H1 (cell line): ENCODE data around the gene BRD1. TPM values are rescaled to one million over a fixed set of nuclear protein-coding genes. Genes with fewer than 3 reads are reported as not detected.

Experiments
- CTCF ChIA-PET: fragments of 300-600 bp; sonication (Branson Sonifier 250); formaldehyde crosslinking; loops from one replicate; lab custom pipeline; 2021; ENCODE audit not compliant: partially characterized antibody; lab: Charles Lee
- POLR2A ChIA-PET: fragments of 300-600 bp; sonication (Branson Sonifier 250); formaldehyde crosslinking; loops from one replicate; lab custom pipeline; 2021; ENCODE audit warnings: inconsistent platforms; ENCODE audit not compliant: partially characterized antibody; lab: Charles Lee
- DNase-seq, 2 experiments: peaks; one replicate each; pipeline versions ENCODE4 v3.0.0 to v3.0.0-alpha.2; 2010 to 2022; ENCODE audit warnings: low spot score in 2 of 2, low read depth in 1 of 2, mixed read lengths in 1 of 2
- FAIRE-seq: peaks from 2 replicates; lab custom pipeline; 2011; peaks lifted over from hg19 to GRCh38; lab: Jason Lieb, UNC
- H2AFZ ChIP-seq: 2 replicates; pipeline ENCODE4 v1.8.1; 2012; ENCODE audit warnings: low read length, inconsistent platforms
- H2AK5ac ChIP-seq: 2 replicates; pipeline ENCODE4 v1.6.1; 2013; ENCODE audit warnings: low read depth, low read length
- H2BK120ac ChIP-seq: replicated peaks from 2 replicates; pipeline ENCODE3; 2013; ENCODE audit warnings: low read depth, low read length, inconsistent platforms
- H2BK12ac ChIP-seq: 2 replicates; pipeline ENCODE4 v1.6.1; 2013; ENCODE audit warnings: low read depth, low read length
- H2BK15ac ChIP-seq: 2 replicates; pipeline ENCODE4 v1.6.1; 2013; ENCODE audit warnings: low read length
- H2BK20ac ChIP-seq: 2 replicates; pipeline ENCODE4 v1.6.1; 2013; ENCODE audit warnings: low read length
- H2BK5ac ChIP-seq: 2 replicates; pipeline ENCODE4 v1.6.1; 2013; ENCODE audit warnings: low read depth, low read length
- H3K14ac ChIP-seq: 2 replicates; pipeline ENCODE4 v1.6.1; 2013; ENCODE audit warnings: inconsistent platforms; ENCODE audit not compliant: insufficient read length
- H3K18ac ChIP-seq: 2 replicates; pipeline ENCODE4 v1.6.1; 2013; ENCODE audit warnings: low read length; ENCODE audit errors: extremely low read depth
- H3K23ac ChIP-seq: 2 replicates; pipeline ENCODE4 v1.6.1; 2013; ENCODE audit warnings: inconsistent platforms; ENCODE audit not compliant: insufficient read length
- H3K23me2 ChIP-seq: 2 replicates; pipeline ENCODE4 v1.6.1; 2013; ENCODE audit warnings: low read depth, low read length
- H3K27ac ChIP-seq: 2 replicates; pipeline ENCODE4 v1.6.1; 2011; ENCODE audit warnings: low read depth, low read length, inconsistent platforms
- H3K27me3 ChIP-seq, 4 experiments: replicated peaks in 1 of 4; 1 replicate in 1 of 4; 2 replicates in 3 of 4; pipeline versions ENCODE4 v1.6.1 to v1.8.1; 2011 to 2013; ENCODE audit warnings: low read length in 3 of 4, mild to moderate bottlenecking in 3 of 4, inconsistent platforms in 2 of 4, mixed read lengths in 2 of 4, moderate library complexity in 1 of 4; ENCODE audit not compliant: control insufficient read depth in 3 of 4, insufficient read depth in 3 of 4; ENCODE audit errors: extremely low read depth in 1 of 4
- H3K36me3 ChIP-seq, 4 experiments: 2 replicates each; pipeline versions ENCODE4 v1.6.1 to v1.8.1; 2011 to 2013; ENCODE audit warnings: mild to moderate bottlenecking in 4 of 4, low read length in 3 of 4, moderate library complexity in 2 of 4, control low read depth in 1 of 4, inconsistent platforms in 1 of 4; ENCODE audit not compliant: insufficient read depth in 4 of 4, control insufficient read depth in 2 of 4
- H3K4ac ChIP-seq: replicated peaks from 2 replicates; pipeline ENCODE3; 2013; ENCODE audit warnings: low read length, low read depth, mixed read lengths, inconsistent platforms; ENCODE audit not compliant: insufficient read length
- H3K4me1 ChIP-seq, 4 experiments: replicated peaks in 1 of 4; 1 replicate in 1 of 4; 2 replicates in 3 of 4; pipeline versions ENCODE4 v1.6.1 to v1.8.1; 2011 to 2013; ENCODE audit warnings: low read length in 3 of 4, inconsistent platforms in 2 of 4, mixed read lengths in 1 of 4; ENCODE audit not compliant: insufficient read depth in 4 of 4, control insufficient read depth in 3 of 4
- H3K4me2 ChIP-seq, 2 experiments: 2 replicates each; pipeline versions ENCODE4 v1.6.1 to v1.8.1; 2011 to 2013; ENCODE audit warnings: low read depth in 2 of 2, low read length in 2 of 2, control low read depth in 1 of 2, inconsistent platforms in 1 of 2, mild to moderate bottlenecking in 1 of 2; ENCODE audit not compliant: insufficient read depth in 1 of 2
- H3K4me3 ChIP-seq, 4 experiments: fragments of 200-600, 300-600 bp in 1 of 4; sonication (generic), shearing (Covaris generic), sonication (Bioruptor Twin) in 1 of 4; 2 replicates each; pipeline versions ENCODE4 v1.5.1 to v1.8.1; 2011 to 2016; ENCODE audit warnings: low read length in 4 of 4, low read depth in 3 of 4, control low read depth in 2 of 4, inconsistent platforms in 2 of 4, mild to moderate bottlenecking in 2 of 4, mixed read lengths in 1 of 4, moderate library complexity in 1 of 4; ENCODE audit not compliant: insufficient read depth in 2 of 4; ENCODE audit errors: extremely low read depth in 1 of 4
- H3K56ac ChIP-seq: replicated peaks from 2 replicates; pipeline ENCODE3; 2013; ENCODE audit warnings: low read depth, mild to moderate bottlenecking, mixed read lengths, low read length, inconsistent platforms; ENCODE audit not compliant: insufficient read length
- H3K79me1 ChIP-seq: 2 replicates; pipeline ENCODE4 v1.6.1; 2013; ENCODE audit warnings: low read depth, low read length, control low read depth
- H3K79me2 ChIP-seq, 2 experiments: 2 replicates each; pipeline versions ENCODE4 v1.6.1 to v1.8.1; 2012 to 2013; ENCODE audit warnings: low read length in 2 of 2, mild to moderate bottlenecking in 2 of 2, inconsistent platforms in 1 of 2; ENCODE audit not compliant: insufficient read depth in 2 of 2, control insufficient read depth in 1 of 2
- H3K9ac ChIP-seq, 4 experiments: replicated peaks in 1 of 4; 1 replicate in 1 of 4; 2 replicates in 3 of 4; pipeline versions ENCODE4 v1.6.1 to v1.8.1; 2011 to 2013; ENCODE audit warnings: low read depth in 3 of 4, low read length in 3 of 4, control low read depth in 2 of 4, mild to moderate bottlenecking in 2 of 4, moderate library complexity in 2 of 4, inconsistent platforms in 1 of 4; ENCODE audit errors: extremely low read depth in 1 of 4
- H3K9me3 ChIP-seq, 2 experiments: 2 replicates each; pipeline versions ENCODE4 v1.6.1 to v1.8.1; 2012 to 2013; ENCODE audit warnings: mild to moderate bottlenecking in 2 of 2, moderate library complexity in 2 of 2, control low read depth in 1 of 2, inconsistent platforms in 1 of 2, low read depth in 1 of 2, low read length in 1 of 2, mixed read lengths in 1 of 2; ENCODE audit not compliant: insufficient read depth in 2 of 2
- H4K20me1 ChIP-seq, 2 experiments: replicated peaks in 1 of 2; 2 replicates each; pipeline versions ENCODE3 to v1.8.1; 2011 to 2013; ENCODE audit warnings: inconsistent platforms in 2 of 2, low read length in 2 of 2, mild to moderate bottlenecking in 1 of 2; ENCODE audit not compliant: insufficient read depth in 2 of 2, control insufficient read depth in 1 of 2
- H4K5ac ChIP-seq: 2 replicates; pipeline ENCODE4 v1.6.1; 2013; ENCODE audit warnings: low read length, low read depth, mixed read lengths, inconsistent platforms; ENCODE audit not compliant: insufficient read length
- H4K8ac ChIP-seq: 2 replicates; pipeline ENCODE4 v1.8.0; 2013; ENCODE audit warnings: mild to moderate bottlenecking, moderate library complexity, low read length, inconsistent platforms; ENCODE audit not compliant: insufficient read depth; ENCODE audit errors: extremely low read depth
- H4K91ac ChIP-seq: replicated peaks from 2 replicates; pipeline ENCODE3; 2013; ENCODE audit warnings: low read length, mixed read lengths, inconsistent platforms; ENCODE audit not compliant: insufficient read length
- SIN3A ChIP-seq, 2 experiments: IDR thresholded peaks in 1 of 2; conservative IDR thresholded peaks in 1 of 2; 2 replicates each; pipeline ENCODE4 v1.6.1; 2011 to 2012; ENCODE audit warnings: low read length in 2 of 2, improper control_type of control experiment in 1 of 2, low read depth in 1 of 2, mild to moderate bottlenecking in 1 of 2
- WGBS, 2 experiments: shearing (Covaris generic) in 1 of 2; methylation state at CpG; one replicate each; pipeline versions ENCODE4 v1.1.6 to v1.1.7; 2013 to 2015; ENCODE audit warnings: low lambda C conversion rate in 2 of 2, mixed read lengths in 2 of 2, inconsistent platforms in 1 of 2, low coverage in 1 of 2, missing lambda C conversion rate in 1 of 2; ENCODE audit not compliant: insufficient replicate concordance in 2 of 2, insufficient coverage in 1 of 2, insufficient read length in 1 of 2; ENCODE audit errors: extremely low coverage in 1 of 2, missing lambda C conversion rate in 1 of 2; 5-methylcytosine and 5-hydroxymethylcytosine counted together
- polyA plus RNA-seq, 7 experiments: library from polyadenylated mRNA; depleted of rRNA in 3 of 7; stranded (reverse) in 5 of 7; unstranded in 2 of 7; fragments of >200 nt in 5 of 7; fragments of 200-250 nt in 2 of 7; gene quantifications; 1 replicate in 5 of 7; 2 replicates in 1 of 7; 4 replicates in 1 of 7; pipeline versions ENCODE4 v1.2.1 to v1.2.3, GENCODE V29; 2011 to 2013; ENCODE audit warnings: missing spikeins in 2 of 7, mixed read lengths in 2 of 7
- total RNA-seq: library from RNA; stranded (reverse); fragmentation: NEBNext Ultra II Directional; extraction: Animal tissue kit (Norgen Biotek cat#: 25700); gene quantifications from 2 replicates; pipeline ENCODE4 v1.2.1, GENCODE V29; 2021

BRD1 gene
- total and polyA plus RNA-seq, 2 of the 8 experiments (the other 6 are each of a cell fraction or from before 2014, with no cell fraction given): 6.8 to 34.0 TPM

DNA sequence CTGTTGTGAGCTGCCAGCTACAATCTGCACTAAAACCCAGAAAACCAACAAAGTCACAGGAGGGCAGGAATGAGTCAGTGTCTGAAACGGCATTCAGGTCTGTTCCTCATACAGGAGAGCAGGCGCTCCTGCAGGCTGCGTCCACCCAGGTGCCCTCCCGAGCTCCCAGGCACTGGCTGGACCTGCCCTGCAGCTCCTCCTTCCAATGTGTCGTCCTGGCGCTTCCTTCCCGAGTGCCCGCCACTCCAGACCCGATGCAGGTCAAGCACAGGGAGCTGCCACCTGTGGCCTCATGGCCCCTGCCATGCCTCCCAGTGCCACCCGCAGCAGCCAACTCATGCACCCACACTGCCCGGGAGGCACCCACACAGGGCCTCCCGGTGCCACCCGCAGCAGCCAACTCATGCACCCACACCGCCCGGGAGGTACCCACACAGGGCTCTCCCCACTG is 12.0 kb downstream of the BRD1 start:
- H2AK5ac ChIP-seq: no peak overlapping the region
- no peak overlapping the region for H2BK12ac ChIP-seq
- no peak overlapping the region for H3K4ac ChIP-seq
- H3K27me3 ChIP-seq: no peaks in the 10 kb centered on the region
- TF ChIP-seq SIN3A (conservative IDR thresholded peaks at IDR 0.05 in 1 of 2, IDR thresholded peaks at IDR 0.05 in 1 of 2; ENCODE audit: low read depth in 1 of 2, low read length in 2 of 2): no peak
- no peak overlapping the region for H3K14ac ChIP-seq
- no peak overlapping the region for H2BK5ac ChIP-seq
- H3K4me1 ChIP-seq: no peaks in the 10 kb centered on the region
- H3K9me3 ChIP-seq: no peaks in the 10 kb centered on the region
- no peak overlapping the region for H2AFZ ChIP-seq
- H3K79me2 ChIP-seq: peaks cover 34 to 99% of the 10 kb centered on the region in 2 experiments
- H2BK20ac ChIP-seq: no peak overlapping the region
- H3K23me2 ChIP-seq: no peaks in the 10 kb centered on the region
- peaks cover 23 to 45% of the 10 kb centered on the region in 2 experiments for H4K20me1 ChIP-seq
- ChIA-PET POLR2A (interaction anchor here (0.9 to 1.5 kb wide), 2 partner anchors 10 to 102 kb away, joined by 3 to 4 read pairs; no protein-coding TSS in a partner anchor), CTCF (interaction anchor here (2.1 kb wide), 1 partner anchor 32 kb away, joined by 5 read pairs; no protein-coding TSS in a partner anchor)
- H4K8ac ChIP-seq: no peak overlapping the region
- H3K23ac ChIP-seq: no peak overlapping the region
- no peak overlapping the region for H3K4me3 ChIP-seq
- H3K36me3 ChIP-seq: peaks cover 6 to 31% (median 16%) of the 10 kb centered on the region in 4 experiments; a peak in 7 of 8 replicates
- H3K4me2 ChIP-seq: no peak overlapping the region
- DNase-seq (no peak), FAIRE-seq (no peak)
- 95% methylated on average over 15 of the region's 15 CpGs; no CpG with 5 or more reads in 1 of the 2 experiments for WGBS, 2 experiments
- no peak overlapping the region for H3K56ac ChIP-seq
- no peak overlapping the region for H3K9ac ChIP-seq
- H4K91ac ChIP-seq: no peak overlapping the region
- H2BK120ac ChIP-seq: no peak overlapping the region
- H3K18ac ChIP-seq: no peak overlapping the region
- H3K27ac ChIP-seq: no peak overlapping the region
- H4K5ac ChIP-seq: no peak overlapping the region
- peaks cover 17% of the 10 kb centered on the region for H3K79me1 ChIP-seq
- no peak overlapping the region for H2BK15ac ChIP-seq
